ENCODE results near the gene TARS1. TPM values are rescaled to one million over a fixed set of nuclear protein-coding genes. Genes with fewer than 3 reads are reported as not detected.

Gene TARS1
- total and polyA plus RNA-seq, 2 of the 13 experiments (the other 11 are each of a cell fraction or from before 2014, with no cell fraction given), result 77.0 to 184 TPM

- in situ Hi-C loops (cut with HindIII; ENCODE audit: extremely low pct_ligation_motif_present, low pct_unique_long_range_greater_than_20kb) (no loop called here), intact Hi-C loops (cut with micrococcal nuclease; ENCODE audit: unreplicated experiment) (no loop called here)
- TF ChIP-seq ISL2 (CRISPR knock-in tag; IDR thresholded peaks at IDR 0.05) (no peak), ZNF766 (CRISPR knock-in tag; IDR thresholded peaks at IDR 0.05; ENCODE audit: borderline replicate concordance) (no peak), ZNF383 (CRISPR knock-in tag; IDR thresholded peaks at IDR 0.05; ENCODE audit: borderline replicate concordance) (no peak), SNRNP70 (IDR thresholded peaks at IDR 0.05; ENCODE audit: low read depth, low read length) (no peak), MEIS2 (CRISPR knock-in tag; IDR thresholded peaks at IDR 0.05) (no peak), SMYD3 (CRISPR knock-in tag; IDR thresholded peaks at IDR 0.05) (no peak), ZNF234 (CRISPR knock-in tag; conservative IDR thresholded peaks at IDR 0.05) (no peak), HNF4G (IDR thresholded peaks at IDR 0.05; ENCODE audit: borderline replicate concordance, low read depth, low read length) (no peak), HNF4G (CRISPR knock-in tag; IDR thresholded peaks at IDR 0.05; ENCODE audit: borderline replicate concordance, low read depth) (no peak), ELF4 (CRISPR knock-in tag; IDR thresholded peaks at IDR 0.05; ENCODE audit: borderline replicate concordance) (no peak), RARA (CRISPR knock-in tag; IDR thresholded peaks at IDR 0.05) (no peak), ZNF841 (CRISPR knock-in tag; IDR thresholded peaks at IDR 0.05; ENCODE audit: borderline replicate concordance) (no peak), AFF4 (CRISPR knock-in tag; IDR thresholded peaks at IDR 0.05) (no peak)
- TF ChIP-seq, protein P1, sequence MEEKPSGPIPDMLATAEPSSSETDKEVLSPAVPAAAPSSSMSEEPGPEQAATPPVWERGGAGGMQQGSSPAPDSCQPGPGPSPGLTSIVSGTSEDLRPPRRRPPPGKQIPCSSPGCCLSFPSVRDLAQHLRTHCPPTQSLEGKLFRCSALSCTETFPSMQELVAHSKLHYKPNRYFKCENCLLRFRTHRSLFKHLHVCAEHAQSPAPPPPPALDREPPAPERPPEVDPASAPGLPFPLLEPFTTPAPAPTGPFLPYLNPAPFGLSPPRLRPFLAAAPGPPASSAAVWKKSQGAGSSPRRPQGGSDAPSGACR (CRISPR knock-in tag; IDR thresholded peaks at IDR 0.05), result no peak
- no peaks in the 10 kb centered on the region for H4K20me1 ChIP-seq (ENCODE audit: insufficient read depth, low read length)
- 3% methylated on average over 1 of the region's 1 CpG for WGBS (ENCODE audit: low lambda C conversion rate)
- DNase-seq (ENCODE audit: low spot score) (no peak), ATAC-seq (no peak), FAIRE-seq (no peak)
- H3K27ac ChIP-seq (ENCODE audit: extremely low read length, insufficient read depth, low read length), result no peak overlapping the region
- BruUV-seq (replicated peaks), result no TSS peak
- H3K9ac ChIP-seq (ENCODE audit: insufficient read depth, low read depth, low read length), result no peak overlapping the region
- POLR2A ChIA-PET, result no interaction called here
- H3K79me2 ChIP-seq (ENCODE audit: insufficient read depth, low read length), result no peaks in the 10 kb centered on the region
- H2AFZ ChIP-seq (ENCODE audit: low read length), result no peak overlapping the region
- no peak overlapping the region for H3K4me3 ChIP-seq (replicated peaks in 1 of 3; ENCODE audit: insufficient read depth in 1 of 3, low read depth in 2 of 3, low read length in 3 of 3)
- no peak overlapping the region for H3K4me2 ChIP-seq (ENCODE audit: low read depth, low read length)
- no peaks in the 10 kb centered on the region for H3K27me3 ChIP-seq (ENCODE audit: control insufficient read depth in 1 of 2, insufficient read depth in 2 of 2, low read length in 2 of 2)
- H3K9me3 ChIP-seq (ENCODE audit: low read length), result no peaks in the 10 kb centered on the region
- no peaks in the 10 kb centered on the region for H3K4me1 ChIP-seq (ENCODE audit: insufficient read depth, low read length)
- no peaks in the 10 kb centered on the region for H3K36me3 ChIP-seq (replicated peaks in 1 of 2; ENCODE audit: control insufficient read depth in 1 of 2, insufficient read depth in 2 of 2, low read length in 2 of 2)
- CTCF ChIA-PET (ENCODE audit: low intra/inter-chr PET ratio, low total read pairs), result no interaction called here
These were observed 42.3 kb upstream of the TARS1 start for GRCh38 chr5:33398501-33398900.
